Endothelial cell of umbilical vein (primary cell): ENCODE results near the gene NELFA. TPM values are rescaled to one million over a fixed set of nuclear protein-coding genes. Genes with fewer than 3 reads are reported as not detected.

Source experiments
- BruUV-seq: library from RNA; stranded (reverse); fragments of 400-500 nt; replicated peaks from 2 replicates; lab custom pipeline; 2021; lab: Mats Ljungman, UMichigan
- CTCF ChIA-PET: fragments of 300-600, 350-600 bp; sonication (Branson Sonifier 250); formaldehyde crosslinking; loops from one replicate; lab custom pipeline; 2021; ENCODE audit warnings: antibody characterized with exemption, inconsistent platforms; lab: Charles Lee
- POLR2A ChIA-PET: fragments of 300-600, 350-600 bp; sonication (Branson Sonifier 250); formaldehyde crosslinking; loops from one replicate; lab custom pipeline; 2021; ENCODE audit warnings: antibody characterized with exemption, inconsistent platforms; lab: Charles Lee
- DNase-seq: peaks from one replicate; pipeline ENCODE4 v3.0.0-alpha.2; 2011; ENCODE audit warnings: low read depth, low spot score
- FAIRE-seq: peaks from 2 replicates; lab custom pipeline; 2011; peaks lifted over from hg19 to GRCh38; lab: Jason Lieb, UNC
- H2AFZ ChIP-seq: 2 replicates; pipeline ENCODE4 v1.6.0; 2012; ENCODE audit warnings: low read depth, low read length, control low read depth, inconsistent platforms
- H3K27ac ChIP-seq: 2 replicates; pipeline ENCODE4 v1.5.1; 2011; ENCODE audit warnings: low read depth, mild to moderate bottlenecking, control low read depth, low read length, moderate library complexity; ENCODE audit not compliant: insufficient read depth
- H3K27me3 ChIP-seq, 2 experiments: 2 replicates each; pipeline versions ENCODE4 v1.6.0 to v1.6.1; 2011; ENCODE audit warnings: low read length in 2 of 2, mixed read lengths in 1 of 2; ENCODE audit not compliant: control insufficient read depth in 2 of 2, insufficient read depth in 2 of 2
- H3K36me3 ChIP-seq, 2 experiments: 2 replicates in 1 of 2; 3 replicates in 1 of 2; pipeline ENCODE4 v1.5.1; 2011; ENCODE audit warnings: low read length in 2 of 2, mild to moderate bottlenecking in 1 of 2, moderate library complexity in 1 of 2; ENCODE audit not compliant: control insufficient read depth in 2 of 2, insufficient read depth in 2 of 2; ENCODE audit errors: extremely low read depth in 1 of 2
- H3K4me1 ChIP-seq: 3 replicates; pipeline ENCODE4 v1.5.1; 2011; ENCODE audit warnings: mild to moderate bottlenecking, low read length; ENCODE audit not compliant: control insufficient read depth, insufficient read depth; ENCODE audit errors: extremely low read depth
- H3K4me2 ChIP-seq: 2 replicates; pipeline ENCODE4 v1.6.1; 2011; ENCODE audit warnings: low read length, control low read depth, mixed read lengths; ENCODE audit not compliant: insufficient read depth
- H3K4me3 ChIP-seq, 3 experiments: fragments of 200-600 bp in 1 of 3; sonication (generic), shearing (Covaris generic) in 1 of 3; replicated peaks in 1 of 3; 2 replicates each; pipeline ENCODE4 v1.5.1; 2011 to 2016; ENCODE audit warnings: control low read depth in 3 of 3, low read length in 3 of 3, mild to moderate bottlenecking in 2 of 3, inconsistent platforms in 1 of 3, low read depth in 1 of 3, moderate library complexity in 1 of 3; ENCODE audit not compliant: insufficient read depth in 1 of 3
- H3K79me2 ChIP-seq: 2 replicates; pipeline ENCODE4 v1.6.0; 2012; ENCODE audit warnings: low read length, inconsistent platforms; ENCODE audit not compliant: control insufficient read depth, insufficient read depth
- H3K9ac ChIP-seq: replicated peaks from 2 replicates; pipeline ENCODE3; 2011; ENCODE audit warnings: low read length, control low read depth; ENCODE audit not compliant: insufficient read depth; ENCODE audit errors: extremely low read depth
- H3K9me1 ChIP-seq: replicated peaks from 3 replicates; pipeline ENCODE4 v1.6.0; 2011; ENCODE audit warnings: mild to moderate bottlenecking, low read length; ENCODE audit not compliant: control insufficient read depth, insufficient read depth; ENCODE audit errors: extremely low read depth
- H3K9me3 ChIP-seq: replicated peaks from 2 replicates; pipeline ENCODE4 v1.5.1; 2012; ENCODE audit warnings: low read length, inconsistent platforms; ENCODE audit not compliant: control insufficient read depth, insufficient read depth
- H4K20me1 ChIP-seq: replicated peaks from 2 replicates; pipeline ENCODE3; 2011; ENCODE audit warnings: mild to moderate bottlenecking, low read length; ENCODE audit not compliant: control insufficient read depth, insufficient read depth; ENCODE audit errors: extremely low read depth
- CTCF ChIP-seq, 2 donors: IDR thresholded peaks; 1 replicate in 1 of 2; 2 replicates in 1 of 2; pipeline ENCODE4 v1.5.1; 2011; ENCODE audit warnings: low read length in 2 of 2, mild to moderate bottlenecking in 2 of 2, moderate library complexity in 2 of 2, control low read depth in 1 of 2, inconsistent platforms in 1 of 2, low read depth in 1 of 2; ENCODE audit not compliant: insufficient read depth in 1 of 2; ENCODE audit errors: extremely low read depth in 1 of 2
- EZH2 ChIP-seq: IDR thresholded peaks from 2 replicates; pipeline ENCODE4 v1.6.1; 2012; ENCODE audit warnings: borderline replicate concordance, low read depth, mild to moderate bottlenecking, moderate library complexity, low read length, inconsistent platforms; ENCODE audit not compliant: severe bottlenecking
- FOS ChIP-seq: IDR thresholded peaks from 2 replicates; pipeline ENCODE4 v1.6.1; 2011; ENCODE audit warnings: mild to moderate bottlenecking, low read length, moderate library complexity, borderline replicate concordance; ENCODE audit not compliant: insufficient read depth
- GATA2 ChIP-seq: IDR thresholded peaks from 2 replicates; pipeline ENCODE4 v1.7.0; 2011; ENCODE audit warnings: low read depth, mild to moderate bottlenecking, moderate library complexity, mixed read lengths, low read length; ENCODE audit not compliant: insufficient read length, insufficient read depth
- JUN ChIP-seq: IDR thresholded peaks from 2 replicates; pipeline ENCODE4 v1.6.1; 2011; ENCODE audit warnings: borderline replicate concordance, low read depth; ENCODE audit not compliant: insufficient read length, insufficient read depth
- MAX ChIP-seq: IDR thresholded peaks from 2 replicates; pipeline ENCODE4 v1.6.1; 2011; ENCODE audit not compliant: insufficient read depth, insufficient read length
- MYC ChIP-seq: IDR thresholded peaks from one replicate; pipeline ENCODE4 v1.6.1; 2011; ENCODE audit warnings: mild to moderate bottlenecking, low read depth, low read length
- POLR2A ChIP-seq: IDR thresholded peaks from 2 replicates; pipeline ENCODE4 v1.6.1; 2012; ENCODE audit warnings: low read depth, mild to moderate bottlenecking, control low read depth, low read length
- POLR2AphosphoS5 ChIP-seq: IDR thresholded peaks from 2 replicates; pipeline ENCODE4 v1.6.1; 2012; ENCODE audit warnings: low read depth, mild to moderate bottlenecking, control low read depth, low read length, moderate library complexity; ENCODE audit not compliant: insufficient read depth
- dilution Hi-C: fragments of 300-500 bp; cut with MboI; formaldehyde crosslinking; loops from one replicate; pipeline ENCODE4 v1.15.0; 2019; ENCODE audit warnings: low sequenced_read_pairs; ENCODE audit not compliant: extremely low pct_ligation_motif_present
- intact Hi-C: fragments of 100-400 bp; cut with micrococcal nuclease; formaldehyde crosslinking; loops from one replicate; pipeline ENCODE4 v1.10.0; 2022
- polyA plus RNA-seq, 4 experiments: library from polyadenylated mRNA; depleted of rRNA in 3 of 4; stranded (reverse) in 3 of 4; unstranded in 1 of 4; fragments of >200 nt; gene quantifications; 2 replicates each; pipeline versions ENCODE4 v1.2.1 to v1.2.3, GENCODE V29; 2011 to 2012; ENCODE audit warnings: missing spikeins in 1 of 4
- total RNA-seq: library from RNA; stranded (reverse); gene quantifications from 2 replicates; pipeline ENCODE4 v1.2.3, GENCODE V29; 2021

The NELFA gene
- total and polyA plus RNA-seq, 2 donors (not counting 3 experiments of a cell fraction or from before 2014, with no cell fraction given), result 22.8 to 30.3 TPM

GRCh38 chr4:1978741-1979476, 29.9 kb downstream of the NELFA start:
- no peak for DNase-seq
- dilution Hi-C loops, result no loop called here
- Histone ChIP-seq H3K9me1 (no peaks in the 10 kb centered on the region), H3K27me3 (no peaks in the 10 kb centered on the region), H3K36me3 (peaks cover 31 to 53% of the 10 kb centered on the region in 2 experiments), H3K27ac (no peak overlapping the region), H3K4me1 (no peaks in the 10 kb centered on the region), H3K4me3 (no peak overlapping the region), H2AFZ (no peak overlapping the region), H3K9ac (no peak overlapping the region), H4K20me1 (no peaks in the 10 kb centered on the region), H3K79me2 (no peaks in the 10 kb centered on the region), H3K9me3 (no peaks in the 10 kb centered on the region), H3K4me2 (no peak overlapping the region)
- no peak for FAIRE-seq
- ChIA-PET POLR2A (no interaction called here), CTCF (no interaction called here)
- TF ChIP-seq EZH2 (no peak), POLR2AphosphoS5 (no peak), MYC (no peak), JUN (no peak), FOS (no peak), MAX (no peak), CTCF (IDR thresholded peaks at IDR 0.05; ENCODE audit: extremely low read depth in 1 of 2, insufficient read depth in 1 of 2, low read depth in 1 of 2, low read length in 2 of 2) (no peak), POLR2A (no peak), GATA2 (no peak)
- intact Hi-C loops, result no loop called here
- TSS peak; percentile 30 for BruUV-seq
